Right hindlimb (tissue), 1 donor: ENCODE measurements around the gene SPRN.
"Not testable (repeated sequence)": the region's sequence is repeated elsewhere in the genome, so short reads cannot be mapped to it uniquely, and the experiment has no call there.

Experiments used
- DNase-seq: peaks from one replicate; pipeline ENCODE4 v3.0.0-alpha.2; 2018

The SPRN gene

DNA sequence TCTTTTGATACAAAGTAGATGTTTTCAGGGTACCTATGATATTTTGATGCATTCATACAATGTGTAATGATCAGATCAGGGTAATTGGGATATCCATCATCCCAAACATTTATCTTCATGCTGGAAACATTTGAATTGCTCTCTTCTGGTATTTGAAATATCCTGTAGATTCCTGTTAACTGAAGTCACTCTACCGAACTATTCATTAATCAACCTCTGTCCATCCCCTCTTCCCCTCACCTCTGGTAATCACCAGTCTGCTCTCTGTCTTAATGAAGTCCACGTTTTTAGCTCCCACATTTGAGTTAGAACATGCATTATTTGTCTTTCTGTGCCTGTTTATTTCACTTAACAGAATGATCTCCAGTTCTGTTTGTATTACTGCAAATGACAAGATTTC, 19.2 kb downstream of the SPRN start:
- DNase-seq = no peak

DNA sequence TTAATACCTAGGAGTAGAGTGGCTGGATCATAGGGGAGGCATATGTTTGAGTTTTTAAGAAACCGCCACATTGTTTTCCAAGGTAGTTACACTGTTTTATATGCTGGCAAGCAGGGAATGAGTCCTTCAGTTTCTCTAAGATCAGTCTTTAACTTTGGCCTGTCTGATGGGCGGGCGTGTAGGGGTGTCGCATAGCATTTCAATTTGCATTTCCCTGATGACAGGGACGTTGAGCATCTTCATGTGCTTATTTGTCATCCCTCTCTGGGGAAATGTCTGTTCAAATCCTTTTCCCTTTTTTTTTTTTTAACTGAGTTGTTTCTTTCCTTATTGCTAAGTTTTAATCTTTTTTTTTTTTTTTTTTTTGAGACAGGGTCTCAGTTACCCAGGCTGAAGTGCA, 20.6 kb downstream of the SPRN start:
- DNase-seq = no peak

DNA sequence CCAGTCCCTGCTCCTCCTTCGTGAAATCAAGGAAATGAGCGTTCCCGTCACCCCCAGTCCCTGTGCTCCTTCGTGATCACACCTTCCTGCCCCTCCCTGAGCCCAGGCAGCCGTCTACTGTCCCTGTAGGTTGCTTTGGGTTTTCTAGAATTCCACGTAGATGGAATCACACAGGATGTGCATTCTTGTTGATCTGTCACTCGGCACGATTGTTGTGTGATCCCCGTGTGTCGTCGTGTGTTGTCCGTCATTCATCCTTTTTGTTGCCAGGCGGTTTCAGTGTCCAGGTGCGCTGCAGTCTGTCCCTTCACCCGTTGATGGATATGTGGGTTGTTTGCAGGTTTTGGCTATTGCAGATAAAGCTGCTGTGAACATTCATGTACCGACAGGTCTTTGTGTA, 21.1 kb downstream of the SPRN start:
- no peak for DNase-seq

DNA sequence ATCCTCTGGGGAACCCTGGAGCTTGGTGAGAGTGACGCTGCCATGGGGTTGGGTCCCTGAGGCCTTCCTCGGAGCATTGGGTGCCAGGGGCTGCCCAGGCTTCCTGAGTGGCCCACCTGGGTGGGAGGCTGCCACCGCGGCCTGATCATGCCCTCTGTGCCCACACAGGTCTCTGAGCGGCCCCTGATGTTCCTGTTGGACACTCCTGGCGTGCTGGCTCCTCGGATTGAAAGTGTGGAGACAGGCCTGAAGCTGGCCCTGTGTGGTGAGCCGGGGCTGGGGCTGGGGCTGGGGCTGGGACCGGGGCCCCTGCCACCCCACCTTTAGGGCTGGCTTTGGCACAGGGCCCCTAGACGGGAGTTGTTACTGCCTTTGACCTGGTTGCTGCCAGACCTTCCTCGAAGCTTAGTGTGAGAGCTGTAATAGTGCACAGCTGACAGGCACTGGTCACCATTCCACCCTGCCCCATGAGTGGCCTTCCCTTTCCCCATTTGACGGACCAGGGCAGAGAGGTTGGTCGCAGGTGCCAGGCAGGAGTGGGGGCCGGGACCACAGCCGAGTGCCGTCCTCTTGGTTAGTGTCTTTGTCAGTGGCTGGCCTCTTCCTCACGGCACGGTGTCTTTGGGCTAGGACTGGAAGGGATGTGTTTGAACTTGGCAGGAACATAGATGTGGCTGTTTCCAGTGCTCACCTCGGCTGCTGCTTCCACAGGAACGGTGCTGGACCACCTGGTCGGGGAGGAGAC, 22.3 kb downstream of the SPRN start:
- DNase-seq = no peak

DNA sequence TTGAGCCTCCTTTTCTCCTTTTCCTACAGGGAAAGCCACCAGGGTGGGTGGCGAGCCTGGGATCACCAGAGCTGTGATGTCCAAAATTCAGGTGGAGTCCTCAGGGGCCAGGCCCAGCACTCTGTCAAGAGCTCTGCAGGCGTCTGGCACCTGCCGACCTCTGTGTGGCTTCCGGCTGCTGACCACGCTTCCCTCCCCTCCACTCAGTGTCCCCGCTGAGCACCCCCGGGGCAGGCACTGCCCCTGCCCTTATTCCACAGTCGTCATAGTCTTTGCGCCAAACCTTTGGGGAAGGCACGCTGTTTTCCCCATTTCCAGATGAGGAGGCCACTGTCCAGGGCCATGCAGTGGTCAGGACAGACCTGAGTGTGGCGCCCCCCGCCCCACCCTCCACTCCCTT, 22.9 kb downstream of the SPRN start:
- DNase-seq = no peak

DNA sequence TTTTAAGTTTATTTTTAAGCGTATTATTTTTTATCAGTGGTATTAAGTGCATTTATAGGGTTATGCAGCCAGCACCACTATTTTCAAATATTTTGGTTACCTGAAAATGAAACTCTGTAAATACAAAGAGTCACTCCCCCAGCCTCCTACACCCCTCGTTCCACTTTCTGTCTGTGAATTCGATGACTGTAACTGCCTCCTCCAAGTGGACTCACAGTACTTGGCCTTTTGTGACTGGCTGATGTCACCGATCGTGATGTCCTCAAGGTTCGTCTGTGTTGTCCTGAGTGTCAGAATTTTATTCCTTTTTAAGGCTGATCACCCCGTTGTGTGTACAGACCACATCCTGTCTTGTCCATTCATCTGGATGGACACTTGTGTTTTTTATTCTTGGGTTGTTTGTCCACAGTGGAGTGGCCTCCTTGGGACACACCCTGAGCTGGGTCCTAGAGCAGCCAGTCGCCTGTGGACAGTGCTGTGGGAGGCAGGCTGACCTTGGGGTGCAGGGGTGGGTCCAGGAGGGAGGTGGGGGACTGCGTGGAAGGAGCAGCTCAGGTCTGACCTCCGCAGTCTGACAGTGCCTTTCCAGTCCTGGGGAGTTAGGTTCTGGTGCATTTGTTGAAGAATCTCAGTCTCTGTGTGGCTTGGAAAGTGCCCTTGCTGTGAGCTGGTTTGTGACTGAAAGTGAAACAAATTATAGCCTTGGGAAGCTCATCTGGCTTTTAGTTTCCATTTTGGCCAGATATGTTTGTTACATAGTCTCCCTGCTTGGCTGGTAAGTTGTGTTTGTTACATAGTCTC, 23.6 kb downstream of the SPRN start:
- DNase-seq = no peak

DNA sequence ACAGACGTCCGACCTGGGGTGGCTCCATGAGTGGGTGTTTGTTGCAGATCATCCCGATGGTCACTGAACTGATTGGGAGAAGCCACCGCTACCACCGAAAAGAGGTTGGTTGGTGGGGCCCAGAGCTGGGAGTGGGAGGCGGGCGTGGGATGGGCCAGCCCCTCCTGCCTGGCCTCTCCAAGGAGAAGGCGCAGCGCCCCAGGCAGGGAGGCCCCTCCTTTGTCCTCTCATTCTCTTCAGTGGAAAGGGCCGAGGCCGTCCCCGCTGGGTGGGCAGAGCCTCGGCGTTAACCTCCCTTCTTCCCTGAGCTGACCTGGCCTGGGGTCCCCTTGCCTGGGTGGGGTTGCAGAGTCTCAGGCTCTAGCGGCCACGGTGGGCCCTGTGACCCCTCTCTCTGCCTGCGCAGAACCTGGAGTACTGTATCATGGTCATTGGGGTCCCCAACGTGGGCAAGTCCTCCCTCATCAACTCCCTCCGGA, 25.3 kb downstream of the SPRN start:
- DNase-seq = no peak

DNA sequence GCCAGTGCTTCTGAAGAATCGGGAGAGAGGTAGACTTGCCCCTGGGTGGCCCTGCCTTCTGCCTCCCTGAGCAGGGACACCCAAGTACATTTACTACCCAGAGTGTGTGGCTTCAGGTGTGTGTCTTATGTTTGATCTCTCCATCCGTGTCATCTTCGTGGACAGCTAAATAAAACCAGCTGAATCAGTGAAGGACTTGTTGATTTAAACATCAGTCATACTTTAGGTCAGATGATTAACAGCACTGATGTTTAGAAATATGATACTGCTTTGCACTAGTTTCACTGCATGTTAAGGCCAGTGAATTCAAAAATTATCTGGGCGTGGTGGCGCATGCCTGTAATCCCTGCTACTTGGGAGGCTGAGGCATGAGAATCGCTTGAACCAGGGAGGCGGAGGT, 26.5 kb downstream of the SPRN start:
- no peak for DNase-seq

DNA sequence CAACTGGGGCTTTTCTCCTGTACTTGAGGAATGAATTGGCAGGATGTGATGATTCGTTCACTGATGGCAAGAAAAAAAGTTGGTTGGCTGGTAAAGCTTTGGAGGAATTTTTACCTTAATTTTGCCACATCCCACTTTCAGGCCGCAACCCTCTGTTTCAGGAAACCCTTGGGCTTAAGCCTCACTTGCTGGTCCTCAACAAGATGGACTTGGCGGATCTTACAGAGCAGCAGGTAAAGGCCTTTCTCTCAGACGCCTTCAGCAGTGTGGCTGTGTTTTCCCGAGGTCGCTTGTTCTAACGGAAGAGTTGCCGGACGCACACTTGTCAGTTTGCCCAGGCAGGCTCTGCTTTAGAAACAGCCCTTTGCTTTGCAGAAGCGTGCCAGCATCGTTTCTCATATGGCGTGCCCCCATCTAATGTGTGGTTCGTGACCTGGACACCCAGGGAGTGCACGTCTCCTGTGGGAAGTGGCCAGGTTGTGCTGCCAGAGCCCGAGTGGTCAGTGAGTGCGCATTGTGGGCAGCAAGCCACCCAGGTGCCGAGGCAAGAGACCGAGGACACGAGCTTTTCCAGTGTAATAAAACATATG, 28.3 kb downstream of the SPRN start:
- no peak for DNase-seq

DNA sequence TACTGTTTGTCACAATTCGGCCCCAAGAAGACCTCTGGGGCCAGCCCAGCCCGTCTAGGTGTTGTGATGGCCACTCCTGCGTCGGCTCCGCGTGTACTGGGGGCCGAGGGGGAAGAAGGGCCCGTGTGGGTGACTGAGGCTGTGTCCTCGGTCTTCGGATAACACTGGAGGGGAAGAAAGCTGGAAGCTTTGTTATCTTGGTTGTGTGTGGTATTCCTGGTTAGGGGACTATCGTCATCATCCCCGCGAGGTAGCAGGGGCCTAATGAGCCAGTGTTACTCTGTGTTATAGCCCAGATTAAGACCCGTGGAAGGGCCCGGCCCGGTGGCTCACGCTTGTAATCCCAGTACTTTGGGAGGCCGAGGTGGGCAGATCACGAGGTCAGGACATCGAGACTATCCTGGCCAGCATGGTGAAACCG, 29.6 kb downstream of the SPRN start:
- DNase-seq = no peak

DNA sequence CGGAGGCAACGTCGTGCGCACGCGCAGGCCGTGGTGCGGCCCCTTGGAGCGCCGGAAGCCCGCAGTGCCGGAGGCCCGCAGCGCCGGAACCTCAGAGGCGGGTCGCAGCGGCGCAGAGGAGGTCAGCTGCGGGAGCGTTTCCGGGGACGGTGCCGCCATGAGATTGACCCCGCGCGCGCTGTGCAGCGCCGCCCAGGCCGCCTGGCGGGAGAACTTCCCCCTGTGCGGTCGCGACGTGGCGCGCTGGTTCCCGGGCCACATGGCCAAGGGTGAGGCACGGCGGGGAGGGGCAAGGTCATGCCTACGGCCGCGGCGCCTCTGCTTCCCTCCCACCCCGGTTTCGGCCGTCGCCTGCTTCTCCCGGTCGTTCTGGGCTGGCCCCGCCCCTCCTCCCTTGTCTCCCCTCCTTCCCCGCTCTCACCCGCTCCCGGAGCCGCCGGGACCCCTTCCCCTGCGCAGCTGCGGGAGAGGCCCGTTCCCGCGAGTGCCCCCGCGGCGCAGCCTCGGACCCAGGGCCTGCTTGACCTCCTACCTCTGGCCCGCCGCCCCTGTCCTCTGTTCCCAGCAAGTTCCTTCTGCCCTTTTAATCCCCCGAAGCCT, 30.3 kb downstream of the SPRN start, which contains the start of gene MTG1:
Gene MTG1, plus strand, starts transcription at position 94 of the 600 bp plus-strand sequence. Its CDS starts 64 bp downstream, at position 158.
- DNase-seq = peak; percentile 97

DNA sequence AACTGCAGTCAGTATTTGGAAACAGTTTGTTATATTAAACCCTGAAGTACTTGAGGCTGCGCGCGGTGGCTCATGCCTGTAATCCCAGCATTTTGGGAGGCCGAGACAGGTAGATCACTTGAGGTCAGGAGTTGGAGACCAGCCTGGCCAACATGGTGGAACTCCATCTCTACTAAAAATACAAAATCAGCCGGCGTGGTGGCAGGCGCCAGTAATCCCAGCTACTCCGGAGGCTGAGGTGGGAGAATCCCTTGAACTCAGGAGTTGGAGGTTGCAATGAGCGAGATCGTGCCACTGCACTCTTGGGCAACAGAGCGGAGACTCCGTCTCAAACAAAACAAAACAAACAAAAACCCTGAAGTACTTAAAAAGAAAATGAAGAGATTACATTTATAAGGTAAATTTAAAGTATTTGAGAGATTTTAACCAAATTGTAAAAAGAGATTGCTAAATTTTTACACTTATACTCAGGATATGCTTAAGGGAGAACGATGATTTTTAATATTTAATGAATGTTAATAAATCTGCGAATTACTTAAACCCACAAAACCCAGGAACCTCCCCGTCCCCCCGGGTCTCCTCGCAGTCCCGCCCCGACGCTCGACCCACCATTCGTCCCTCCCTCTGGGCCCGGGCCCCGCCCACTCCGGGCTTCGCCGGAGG, 30.9 kb downstream of the SPRN start:
- DNase-seq = no peak

DNA sequence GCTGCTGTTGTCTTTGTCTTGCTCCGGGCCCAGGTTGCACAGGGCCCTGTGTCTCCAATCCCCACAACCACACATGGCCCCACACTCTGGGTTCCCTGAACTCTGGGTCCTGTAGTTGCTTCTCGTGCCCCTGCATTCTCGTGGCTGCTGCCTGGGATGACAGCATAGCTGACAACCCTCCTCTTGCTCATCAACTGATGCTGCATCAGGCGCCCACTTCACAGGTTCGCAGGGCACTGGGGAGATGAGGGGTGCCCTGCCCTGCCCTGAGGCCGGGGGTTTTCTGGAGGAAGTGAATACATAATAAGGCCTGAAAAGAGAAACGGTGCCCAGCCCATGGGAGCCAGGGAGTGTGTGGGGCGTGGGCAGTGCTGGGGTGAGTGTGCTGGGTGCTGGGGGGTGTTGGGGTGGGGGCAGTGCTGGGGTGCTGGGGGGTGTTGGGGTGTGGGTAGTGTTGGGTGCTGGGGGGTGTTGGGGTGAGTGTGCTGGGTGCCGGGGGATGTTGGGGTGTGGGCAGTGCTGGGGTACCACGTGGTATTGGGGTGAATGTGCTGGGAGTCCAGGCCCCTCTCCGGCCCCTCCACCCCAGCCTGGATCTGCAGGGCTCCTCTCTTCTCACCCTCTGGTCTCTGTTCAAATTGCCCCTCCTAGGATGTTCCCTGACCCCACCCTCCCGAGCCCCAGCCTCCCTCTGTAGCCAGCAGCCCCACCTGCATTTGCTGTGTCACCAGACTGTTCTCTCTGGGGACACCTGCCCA, 32.5 kb downstream of the SPRN start:
- DNase-seq = no peak

DNA sequence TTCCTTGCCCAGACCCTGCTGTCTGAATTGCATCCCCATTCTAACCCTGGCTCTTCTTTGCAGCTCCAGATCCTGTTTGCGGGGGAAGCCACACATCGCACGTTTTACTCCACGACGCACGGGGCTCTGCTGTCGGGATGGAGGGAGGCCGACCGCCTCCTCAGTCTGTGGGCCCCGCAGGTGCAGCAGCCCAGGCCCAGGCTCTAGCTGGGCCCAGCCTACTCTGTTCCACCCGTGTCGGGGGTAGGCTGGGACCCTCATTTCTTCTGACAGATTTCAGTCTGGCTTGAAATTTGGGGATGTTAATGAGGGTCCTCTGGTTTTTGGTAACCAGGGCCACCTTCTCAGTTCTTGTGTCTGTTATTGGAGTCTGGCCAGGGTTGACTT, 33.2 kb downstream of the SPRN start:
- DNase-seq = no peak

DNA sequence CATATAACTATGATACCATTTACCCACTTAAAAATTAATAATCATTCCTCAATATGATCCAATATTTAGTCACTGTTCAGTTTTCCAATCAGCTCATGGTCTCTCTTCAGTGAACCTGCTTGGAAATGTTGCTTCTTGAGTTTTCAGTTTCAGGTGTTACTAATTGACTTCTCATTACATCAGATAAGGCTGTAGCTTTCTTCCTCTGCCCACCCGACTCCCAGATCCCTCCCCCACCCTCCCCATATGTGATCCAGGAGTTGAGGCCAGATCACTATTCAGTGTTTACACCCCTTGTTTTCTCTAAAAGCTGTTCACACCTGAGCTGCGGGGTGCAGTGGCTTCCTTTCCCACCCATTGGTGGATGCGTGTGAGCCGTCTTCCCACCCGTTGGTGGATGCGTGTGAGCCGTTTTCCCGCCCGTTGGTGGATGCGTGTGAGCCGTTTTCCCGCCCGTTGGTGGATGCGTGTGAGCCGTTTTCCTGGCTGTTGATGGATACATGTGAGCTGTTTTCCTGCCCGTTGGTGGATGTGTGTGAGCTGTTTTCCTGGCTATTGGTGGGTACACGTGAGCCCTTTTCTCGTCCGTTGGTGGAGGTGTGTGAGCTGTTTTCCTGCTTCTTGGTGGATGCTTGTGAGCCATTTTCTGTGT, 33.7 kb downstream of the SPRN start:
- DNase-seq = no peak

DNA sequence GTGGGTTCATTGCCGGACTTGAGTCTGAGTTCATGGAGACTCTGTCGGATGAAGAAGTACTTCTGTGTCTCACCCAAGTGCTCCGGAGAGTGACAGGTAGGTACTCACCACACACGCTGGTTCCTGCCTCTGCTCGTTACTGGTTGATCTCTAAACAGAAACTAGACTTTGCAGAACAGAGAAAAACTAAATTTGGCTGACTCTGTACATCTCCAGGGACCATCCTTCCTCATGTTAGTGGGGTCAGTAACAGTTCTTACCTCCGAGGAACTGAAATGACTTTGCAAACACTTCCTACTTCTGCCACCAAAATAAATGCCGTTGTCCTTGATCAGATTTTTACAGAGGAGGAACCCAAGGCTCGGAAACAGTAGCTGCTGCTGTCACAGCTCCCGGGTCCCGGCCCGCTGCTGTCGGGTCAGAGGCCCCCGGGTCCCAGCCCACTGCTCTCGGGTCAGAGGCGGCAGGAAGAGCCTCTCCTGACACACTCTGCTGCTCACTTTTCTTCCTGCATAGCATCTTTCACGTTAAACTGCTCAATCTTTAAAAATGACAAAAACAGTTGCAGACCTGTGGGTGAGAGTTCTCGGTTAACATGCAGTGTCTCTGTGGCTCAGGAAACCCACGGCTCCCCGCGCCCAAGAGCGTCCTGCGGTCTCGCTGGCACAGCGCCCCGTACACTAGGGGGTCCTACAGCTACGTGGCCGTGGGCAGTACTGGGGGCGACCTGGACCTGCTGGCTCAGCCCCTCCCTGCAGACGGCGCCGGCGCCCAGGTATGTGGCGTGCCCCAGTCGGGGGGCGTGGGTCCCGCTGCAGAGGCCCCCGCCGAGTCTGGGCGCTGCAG, 35.2 kb downstream of the SPRN start:
- no peak for DNase-seq

DNA sequence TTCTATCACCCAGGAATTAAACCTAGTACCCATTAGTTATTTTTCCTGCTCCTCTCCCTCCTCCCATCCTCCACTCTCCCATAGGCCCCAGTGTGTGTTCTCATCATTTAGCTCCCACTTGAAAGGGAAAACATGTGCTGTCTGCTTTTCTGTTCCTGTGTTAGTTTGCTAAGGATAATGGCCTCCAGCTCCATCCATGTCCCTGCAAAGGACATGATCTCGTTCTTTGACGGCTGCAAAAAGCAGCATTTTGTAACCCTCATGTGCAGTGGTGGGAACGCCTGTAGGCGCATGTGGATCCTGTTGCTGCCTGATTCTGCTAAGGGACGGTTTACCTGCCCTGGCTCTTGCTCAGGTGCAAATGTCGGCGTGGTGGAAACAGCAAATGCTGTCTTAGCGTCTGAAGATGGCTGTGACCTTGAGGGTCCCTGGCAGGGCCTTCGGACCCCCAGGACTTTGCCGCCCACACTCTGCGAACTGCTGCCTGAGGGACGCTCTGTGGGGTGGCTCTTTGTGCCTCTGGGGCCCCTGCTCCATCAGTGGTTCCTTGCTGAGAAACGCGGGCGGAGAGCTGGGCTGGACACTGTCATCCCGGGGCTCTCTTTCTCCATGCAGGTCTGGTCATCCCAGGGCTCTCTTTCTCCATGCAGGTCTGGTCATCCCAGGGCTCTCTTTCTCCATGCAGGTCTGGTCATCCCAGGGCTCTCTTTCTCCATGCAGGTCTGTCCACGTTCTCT, 36.0 kb downstream of the SPRN start:
- DNase-seq = no peak

DNA sequence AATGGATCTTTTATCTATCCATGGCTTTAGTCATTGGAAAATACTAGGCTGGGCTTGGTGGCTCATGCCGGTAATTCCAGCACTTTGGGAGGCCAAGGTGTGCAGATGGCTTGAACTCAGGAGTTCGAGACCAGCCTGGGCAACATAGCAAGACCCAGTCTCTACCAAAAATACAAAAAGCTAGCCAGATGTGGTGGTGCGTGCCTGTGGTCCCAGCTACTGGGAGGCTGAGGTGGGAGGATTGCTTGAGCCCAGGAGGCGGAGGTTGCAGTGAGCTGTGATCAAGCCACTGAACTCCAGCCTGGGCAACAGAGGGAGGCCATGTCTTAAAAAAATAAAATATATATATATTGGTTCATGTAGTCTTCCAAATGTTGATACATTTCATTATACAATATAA, 37.5 kb downstream of the SPRN start:
- not testable (repeated sequence) for DNase-seq

DNA sequence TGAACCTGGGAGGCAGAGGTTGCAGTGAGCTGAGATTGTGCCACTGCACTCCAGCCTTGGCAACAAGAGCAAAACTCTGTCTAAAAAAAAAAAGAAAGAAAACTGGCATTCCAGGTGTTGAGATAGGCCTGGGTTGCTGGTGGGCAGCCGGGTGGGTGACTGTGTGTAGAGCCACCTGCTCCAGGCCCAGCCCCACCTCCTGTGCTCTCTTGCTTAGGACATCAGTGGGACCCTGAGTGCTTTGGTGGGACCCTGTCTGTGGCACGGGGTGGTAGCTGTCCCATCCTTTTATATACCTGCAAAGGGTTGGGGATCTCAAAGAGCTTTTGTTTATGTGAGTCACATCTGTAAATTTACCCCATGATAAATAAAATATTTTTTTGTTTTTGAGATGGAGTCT, 39.2 kb downstream of the SPRN start:
- DNase-seq = peak; percentile 7

DNA sequence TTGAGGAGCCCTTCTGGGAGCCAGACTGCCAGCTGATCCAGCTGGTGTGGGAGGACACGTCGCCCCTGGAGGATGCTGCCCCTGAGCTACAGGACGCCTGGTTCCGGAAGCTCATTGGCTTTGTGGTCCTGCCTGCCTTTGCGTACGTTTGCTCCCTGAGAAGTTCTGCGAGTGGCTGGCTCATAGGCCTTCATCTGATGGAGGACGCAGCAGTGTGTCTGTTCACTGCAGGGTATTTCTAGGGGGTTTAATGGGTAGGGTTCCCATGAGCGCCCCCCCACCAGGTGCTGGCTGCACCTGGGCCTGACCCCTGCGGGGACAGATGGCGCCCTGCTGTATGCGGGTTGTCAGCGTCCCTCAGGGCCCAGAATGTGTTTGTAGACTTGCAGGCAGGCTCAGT, 40.4 kb downstream of the SPRN start:
- no peak for DNase-seq
